Mesenchymal stem cell (in vitro differentiated cells and primary cell): ENCODE results near the gene TENM3.

ENCODE experiments used
- DNase-seq: peaks from one replicate; pipeline ENCODE4 v3.0.0-alpha.2; 2013
- H2AFZ ChIP-seq: one replicate; pipeline ENCODE4 v1.6.1; 2013; ENCODE audit warnings: low read depth, mild to moderate bottlenecking, control low read depth, inconsistent platforms, low read length, moderate library complexity
- H2AK5ac ChIP-seq: 2 replicates; pipeline ENCODE4 v1.6.1; 2013; ENCODE audit warnings: low read length, moderate library complexity, mild to moderate bottlenecking, inconsistent platforms; ENCODE audit not compliant: severe bottlenecking
- H2BK120ac ChIP-seq: one replicate; pipeline ENCODE4 v1.6.1; 2013; ENCODE audit warnings: low read depth, mild to moderate bottlenecking, inconsistent platforms, low read length, moderate library complexity
- H2BK12ac ChIP-seq, 2 experiments: one replicate each; pipeline ENCODE4 v1.6.1; 2013; ENCODE audit warnings: inconsistent platforms in 2 of 2, low read length in 2 of 2, mild to moderate bottlenecking in 2 of 2, moderate library complexity in 2 of 2, control low read depth in 1 of 2
- H2BK15ac ChIP-seq: one replicate; pipeline ENCODE4 v1.6.1; 2013; ENCODE audit warnings: mild to moderate bottlenecking, low read depth, inconsistent platforms; ENCODE audit not compliant: poor library complexity, severe bottlenecking
- H2BK5ac ChIP-seq: 2 replicates; pipeline ENCODE4 v1.6.1; 2013; ENCODE audit warnings: low read depth, mild to moderate bottlenecking, low read length, control low read depth, inconsistent platforms; ENCODE audit not compliant: poor library complexity, severe bottlenecking
- H3K14ac ChIP-seq, 2 experiments: one replicate each; pipeline ENCODE4 v1.6.1; 2013; ENCODE audit warnings: inconsistent platforms in 2 of 2, low read length in 2 of 2, control low read depth in 1 of 2, mild to moderate bottlenecking in 1 of 2, moderate library complexity in 1 of 2
- H3K18ac ChIP-seq, 2 experiments: one replicate each; pipeline ENCODE4 v1.6.1; 2013; ENCODE audit warnings: inconsistent platforms in 2 of 2, low read length in 2 of 2, control low read depth in 1 of 2, low read depth in 1 of 2, mild to moderate bottlenecking in 1 of 2
- H3K23ac ChIP-seq, 2 experiments: one replicate each; pipeline ENCODE4 v1.6.1; 2013; ENCODE audit warnings: inconsistent platforms in 2 of 2, low read length in 2 of 2, mild to moderate bottlenecking in 2 of 2, moderate library complexity in 2 of 2, control low read depth in 1 of 2
- H3K27ac ChIP-seq: 2 replicates; pipeline ENCODE4 v1.5.1; 2013; ENCODE audit warnings: mild to moderate bottlenecking, moderate library complexity, low read length, control low read depth, inconsistent platforms; ENCODE audit not compliant: poor library complexity, severe bottlenecking
- H3K27me3 ChIP-seq, 2 experiments: 2 replicates each; pipeline versions ENCODE4 v1.6.1 to v1.7.0; 2013; ENCODE audit warnings: low read length in 2 of 2, mild to moderate bottlenecking in 2 of 2, moderate library complexity in 2 of 2, control low read depth in 1 of 2, inconsistent platforms in 1 of 2; ENCODE audit not compliant: control insufficient read depth in 1 of 2, insufficient read depth in 1 of 2
- H3K36me3 ChIP-seq, 2 experiments: 2 replicates each; pipeline versions ENCODE4 v1.6.1 to v1.7.0; 2013; ENCODE audit warnings: low read length in 2 of 2, control low read depth in 1 of 2, inconsistent platforms in 1 of 2, low read depth in 1 of 2, mild to moderate bottlenecking in 1 of 2; ENCODE audit not compliant: insufficient read depth in 2 of 2, control insufficient read depth in 1 of 2
- H3K4ac ChIP-seq, 2 experiments: one replicate each; pipeline ENCODE4 v1.6.1; 2013; ENCODE audit warnings: inconsistent platforms in 2 of 2, low read length in 2 of 2, mild to moderate bottlenecking in 2 of 2, moderate library complexity in 2 of 2, control low read depth in 1 of 2, low read depth in 1 of 2
- H3K4me1 ChIP-seq: 2 replicates; pipeline ENCODE4 v1.6.1; 2013; ENCODE audit warnings: low read depth, low read length, control low read depth; ENCODE audit not compliant: control insufficient read depth, insufficient read depth
- H3K4me2 ChIP-seq: 2 replicates; pipeline ENCODE4 v1.6.1; 2013; ENCODE audit warnings: low read length, mild to moderate bottlenecking, inconsistent platforms; ENCODE audit not compliant: poor library complexity, severe bottlenecking
- H3K4me3 ChIP-seq, 2 experiments: 2 replicates each; pipeline versions ENCODE4 v1.5.1 to v1.7.0; 2013; ENCODE audit warnings: low read length in 2 of 2, mild to moderate bottlenecking in 2 of 2, control low read depth in 1 of 2, low read depth in 1 of 2; ENCODE audit not compliant: insufficient read depth in 1 of 2
- H3K79me1 ChIP-seq: replicated peaks from 2 replicates; pipeline ENCODE4 v1.6.1; 2013; ENCODE audit warnings: mild to moderate bottlenecking, control low read depth, low read length, inconsistent platforms; ENCODE audit not compliant: poor library complexity, severe bottlenecking
- H3K9ac ChIP-seq: 2 replicates; pipeline ENCODE4 v1.7.0; 2013; ENCODE audit warnings: mild to moderate bottlenecking, low read length, moderate library complexity
- H3K9me3 ChIP-seq: 2 replicates; pipeline ENCODE4 v1.7.0; 2013; ENCODE audit warnings: mild to moderate bottlenecking, low read length; ENCODE audit not compliant: control insufficient read depth
- H4K8ac ChIP-seq: one replicate; pipeline ENCODE4 v1.6.1; 2013; ENCODE audit warnings: inconsistent platforms, mild to moderate bottlenecking, low read length, moderate library complexity
- H4K91ac ChIP-seq: one replicate; pipeline ENCODE4 v1.6.1; 2013; ENCODE audit warnings: mild to moderate bottlenecking, low read length, inconsistent platforms
- WGBS: methylation state at CpG from one replicate; pipeline ENCODE4 v1.1.7; 2013; ENCODE audit warnings: mixed read lengths; 5-methylcytosine and 5-hydroxymethylcytosine counted together

The TENM3 gene

GRCh38 chr4:182225257-182225852 is 17.8 kb upstream of the TENM3 start:
- H2BK5ac ChIP-seq, result no peak overlapping the region
- H2BK120ac ChIP-seq, result no peak overlapping the region
- H4K8ac ChIP-seq, result no peak overlapping the region
- WGBS, result 84% methylated on average over 9 of the region's 9 CpGs
- no peaks in the 10 kb centered on the region for H3K9me3 ChIP-seq
- H3K23ac ChIP-seq, result no peak overlapping the region
- no peak for DNase-seq
- no peak overlapping the region for H3K18ac ChIP-seq
- H2BK15ac ChIP-seq, result no peak overlapping the region
- H3K14ac ChIP-seq, result no peak overlapping the region
- H3K4ac ChIP-seq, result no peak overlapping the region
- H3K4me2 ChIP-seq, result no peak overlapping the region
- H3K79me1 ChIP-seq, result peaks cover 11% of the 10 kb centered on the region
- no peak overlapping the region for H3K9ac ChIP-seq
- no peak overlapping the region for H3K4me3 ChIP-seq
- no peak overlapping the region for H3K27ac ChIP-seq
- H3K36me3 ChIP-seq, result no peaks in the 10 kb centered on the region
- no peak overlapping the region for H2AFZ ChIP-seq
- H3K27me3 ChIP-seq, result no peaks in the 10 kb centered on the region
- peaks cover 3% of the 10 kb centered on the region for H3K4me1 ChIP-seq
- no peak overlapping the region for H2BK12ac ChIP-seq
- no peak overlapping the region for H4K91ac ChIP-seq
- H2AK5ac ChIP-seq, result no peak overlapping the region

GRCh38 chr4:182227611-182228010 is 15.6 kb upstream of the TENM3 start:
- Histone ChIP-seq H3K18ac (no peak overlapping the region), H3K4me1 (peaks cover 9% of the 10 kb centered on the region), H3K23ac (no peak overlapping the region), H2BK120ac (no peak overlapping the region), H3K79me1 (peaks cover 19% of the 10 kb centered on the region), H3K36me3 (peaks cover 0 to 3% of the 10 kb centered on the region in 2 experiments), H3K9ac (no peak overlapping the region), H3K9me3 (no peaks in the 10 kb centered on the region), H3K27ac (no peak overlapping the region), H3K27me3 (no peaks in the 10 kb centered on the region), H3K4me2 (no peak overlapping the region), H3K4ac (no peak overlapping the region), H2BK5ac (no peak overlapping the region), H3K14ac (no peak overlapping the region), H4K91ac (no peak overlapping the region), H2AK5ac (no peak overlapping the region), H2AFZ (no peak overlapping the region), H2BK12ac (no peak overlapping the region), H2BK15ac (no peak overlapping the region), H3K4me3 (no peak overlapping the region), H4K8ac (no peak overlapping the region)
- WGBS, result 94% methylated on average over 3 of the region's 6 CpGs
- no peak for DNase-seq

GRCh38 chr4:182228991-182229577 is 14.1 kb upstream of the TENM3 start:
- no peak overlapping the region for H3K4ac ChIP-seq
- H4K8ac ChIP-seq, result no peak overlapping the region
- H2BK120ac ChIP-seq, result no peak overlapping the region
- no peak overlapping the region for H3K27ac ChIP-seq
- no peak overlapping the region for H2AFZ ChIP-seq
- H2BK15ac ChIP-seq, result no peak overlapping the region
- H3K23ac ChIP-seq, result no peak overlapping the region
- no peak overlapping the region for H3K14ac ChIP-seq
- peaks cover 0 to 3% of the 10 kb centered on the region in 2 experiments for H3K36me3 ChIP-seq
- peaks cover 9% of the 10 kb centered on the region for H3K4me1 ChIP-seq
- H3K4me3 ChIP-seq, result no peak overlapping the region
- no peak overlapping the region for H3K18ac ChIP-seq
- no peaks in the 10 kb centered on the region for H3K9me3 ChIP-seq
- H2BK5ac ChIP-seq, result no peak overlapping the region
- H3K27me3 ChIP-seq, result no peaks in the 10 kb centered on the region
- H4K91ac ChIP-seq, result no peak overlapping the region
- H3K79me1 ChIP-seq, result peaks cover 26% of the 10 kb centered on the region
- H3K9ac ChIP-seq, result no peak overlapping the region
- H2AK5ac ChIP-seq, result no peak overlapping the region
- H3K4me2 ChIP-seq, result no peak overlapping the region
- no peak overlapping the region for H2BK12ac ChIP-seq
- no peak for DNase-seq
- 90% methylated on average over 6 of the region's 7 CpGs for WGBS

- H2AFZ ChIP-seq, result no peak overlapping the region
- no peak overlapping the region for H2BK120ac ChIP-seq
- no peak overlapping the region for H3K27ac ChIP-seq
- H3K23ac ChIP-seq, result no peak overlapping the region
- H3K4me1 ChIP-seq, result peaks cover 9% of the 10 kb centered on the region
- peaks cover 28% of the 10 kb centered on the region for H3K79me1 ChIP-seq
- H2BK5ac ChIP-seq, result no peak overlapping the region
- H3K9me3 ChIP-seq, result no peaks in the 10 kb centered on the region
- H3K4ac ChIP-seq, result no peak overlapping the region
- H2BK15ac ChIP-seq, result no peak overlapping the region
- H3K18ac ChIP-seq, result no peak overlapping the region
- H3K36me3 ChIP-seq, result peaks cover 0 to 3% of the 10 kb centered on the region in 2 experiments
- no peak overlapping the region for H2AK5ac ChIP-seq
- WGBS, result 84% methylated on average over 9 of the region's 11 CpGs
- H3K27me3 ChIP-seq, result no peaks in the 10 kb centered on the region
- H3K4me2 ChIP-seq, result no peak overlapping the region
- no peak overlapping the region for H2BK12ac ChIP-seq
- H3K14ac ChIP-seq, result no peak overlapping the region
- H3K4me3 ChIP-seq, result no peak overlapping the region
- DNase-seq, result no peak
- no peak overlapping the region for H4K8ac ChIP-seq
- H3K9ac ChIP-seq, result no peak overlapping the region
- H4K91ac ChIP-seq, result no peak overlapping the region
These were observed 12.9 kb upstream of the TENM3 start for GRCh38 chr4:182230256-182230655.
